Measurements from ENCODE around the gene VAV1.
A peak's percentile ranks its signal among the peaks of the same experiment; 100 is the strongest.

Gene VAV1

GRCh38 chr19:6886277-6886897 lies 113.9 kb downstream of the VAV1 start:
- DNase-seq (ENCODE audit: low read depth): peak; percentile 49
- TF ChIP-seq POLR2A (IDR thresholded peaks at IDR 0.05; ENCODE audit: extremely low read depth, insufficient read length): no peak
- TF ChIP-seq MYC (IDR thresholded peaks at IDR 0.05; ENCODE audit: low read depth, low read length): no peak
- TF ChIP-seq CTCF (IDR thresholded peaks at IDR 0.05; ENCODE audit: low read depth, low read length): no peak
- TF ChIP-seq MAX (IDR thresholded peaks at IDR 0.05; ENCODE audit: low read depth, low read length): no peak
- H3K4me3 ChIP-seq (ENCODE audit: low read depth, low read length): no peak overlapping the region

GRCh38 chr19:6887316-6887715 lies 114.8 kb downstream of the VAV1 start, which contains the start of gene ADGRE1:
ADGRE1 (plus strand) TSS chr19:6887579; CDS start chr19:6887609, 30 bp downstream.
- H3K4me3 ChIP-seq (ENCODE audit: low read depth, low read length): no peak within 1 kb of the TSS
- TF ChIP-seq POLR2A (IDR thresholded peaks at IDR 0.05; ENCODE audit: extremely low read depth, insufficient read length): no peak
- TF ChIP-seq MAX (IDR thresholded peaks at IDR 0.05; ENCODE audit: low read depth, low read length): no peak
- TF ChIP-seq MYC (IDR thresholded peaks at IDR 0.05; ENCODE audit: low read depth, low read length): no peak
- no peak for TF ChIP-seq CTCF (IDR thresholded peaks at IDR 0.05; ENCODE audit: low read depth, low read length)
- peak; percentile 60 for DNase-seq (ENCODE audit: low read depth)

GRCh38 chr19:6888967-6889366 lies 116.5 kb downstream of the VAV1 start:
- DNase-seq (ENCODE audit: low read depth): no peak
- H3K4me3 ChIP-seq (ENCODE audit: low read depth, low read length): no peak overlapping the region
- TF ChIP-seq MAX (IDR thresholded peaks at IDR 0.05; ENCODE audit: low read depth, low read length) (no peak), POLR2A (IDR thresholded peaks at IDR 0.05; ENCODE audit: extremely low read depth, insufficient read length) (no peak), CTCF (IDR thresholded peaks at IDR 0.05; ENCODE audit: low read depth, low read length) (no peak), MYC (IDR thresholded peaks at IDR 0.05; ENCODE audit: low read depth, low read length) (no peak)

- TF ChIP-seq CTCF (IDR thresholded peaks at IDR 0.05; ENCODE audit: low read depth, low read length) (no peak), MYC (IDR thresholded peaks at IDR 0.05; ENCODE audit: low read depth, low read length) (no peak), POLR2A (IDR thresholded peaks at IDR 0.05; ENCODE audit: extremely low read depth, insufficient read length) (no peak), MAX (IDR thresholded peaks at IDR 0.05; ENCODE audit: low read depth, low read length) (no peak)
- H3K4me3 ChIP-seq (ENCODE audit: low read depth, low read length): no peak overlapping the region
- DNase-seq (ENCODE audit: low read depth): no peak
Measured at GRCh38 chr19:6890401-6890913, 117.9 kb downstream of the VAV1 start.

- TF ChIP-seq MAX (IDR thresholded peaks at IDR 0.05; ENCODE audit: low read depth, low read length) (no peak), MYC (IDR thresholded peaks at IDR 0.05; ENCODE audit: low read depth, low read length) (no peak), POLR2A (IDR thresholded peaks at IDR 0.05; ENCODE audit: extremely low read depth, insufficient read length) (no peak), CTCF (IDR thresholded peaks at IDR 0.05; ENCODE audit: low read depth, low read length) (no peak)
- peak; percentile 33 for DNase-seq (ENCODE audit: low read depth)
- no peak overlapping the region for H3K4me3 ChIP-seq (ENCODE audit: low read depth, low read length)
Measured at GRCh38 chr19:6890938-6891337, 118.4 kb downstream of the VAV1 start.
